OCI-LY7 (cell line): ENCODE results near the gene SLC19A1.

Experiments
- CTCF ChIP-seq: fragments of 200-600 bp; sonication (generic); conservative IDR thresholded peaks from 2 replicates; pipeline ENCODE4 v1.5.1; 2014; ENCODE audit warnings: mild to moderate bottlenecking, antibody characterized with exemption, low read length, moderate library complexity, mixed read lengths
- EZH2phosphoT487 ChIP-seq: fragments of 200-600 bp; sonication (generic); IDR thresholded peaks from 2 replicates; pipeline ENCODE4 v1.6.1; 2018; ENCODE audit warnings: low read depth, borderline replicate concordance, mild to moderate bottlenecking, mixed run types, antibody characterized with exemption, low read length, moderate library complexity, mixed read lengths

GRCh38 chr21:45522381-45522780 is 19.9 kb downstream of the SLC19A1 start:
- no peak for TF ChIP-seq CTCF
- TF ChIP-seq EZH2phosphoT487 = no peak
